A549 (cell line): Measurements from ENCODE around the gene MUC20. TPM values are rescaled to one million over a fixed set of nuclear protein-coding genes. Genes with fewer than 3 reads are reported as not detected.
A peak's percentile ranks its signal among the peaks of the same experiment; 100 is the strongest.
"Not testable (repeated sequence)": the region's sequence is repeated elsewhere in the genome, so short reads cannot be mapped to it uniquely, and the experiment has no call there.

Source experiments
- ATAC-seq, 2 experiments: fragments of 200-7000 bp in 1 of 2; fragments of >200 bp in 1 of 2; cut with Nextera tagmentation in 1 of 2; cut with Tn5 transposase in 1 of 2; 3 replicates each; pipeline versions ENCODE4 v1.8.0 to v1.9.1; 2018 to 2020; ENCODE audit warnings: mild to moderate bottlenecking in 1 of 2, moderate library complexity in 1 of 2
- CTCF ChIA-PET: fragments of 300-600 bp; sonication (Branson Sonifier 250); formaldehyde crosslinking; extraction: SDS; loops from one replicate; lab custom pipeline; 2021; ENCODE audit warnings: antibody characterized with exemption, inconsistent platforms; lab: Yijun Ruan, JAX
- POLR2A ChIA-PET: fragments of 350-600 bp; formaldehyde crosslinking; extraction: SDS; loops from one replicate; lab custom pipeline; 2021; ENCODE audit warnings: antibody characterized with exemption, inconsistent platforms; lab: Yijun Ruan, JAX
- DNase-seq, 2 experiments: peaks; one replicate each; pipeline versions ENCODE4 v3.0.0 to v3.0.0-alpha.2; 2011 to 2016; ENCODE audit warnings: low read depth in 1 of 2, low spot score in 1 of 2
- FAIRE-seq: peaks from 2 replicates; lab custom pipeline; 2011; peaks lifted over from hg19 to GRCh38; lab: Jason Lieb, UNC
- H3K27ac ChIP-seq, 2 experiments: fragments of >200 bp; sonication (Bioruptor Twin); formaldehyde crosslinking; 3 replicates each; pipeline ENCODE4 v1.5.1; 2016 to 2017
- H3K4me1 ChIP-seq: fragments of >200 bp; sonication (Bioruptor Twin); formaldehyde crosslinking; 3 replicates; pipeline ENCODE4 v1.6.1; 2016
- H3K4me2 ChIP-seq: fragments of >200 bp; sonication (Bioruptor Twin); formaldehyde crosslinking; 3 replicates; pipeline ENCODE4 v1.6.1; 2016
- H3K4me3 ChIP-seq: fragments of >200 bp; sonication (Bioruptor Twin); formaldehyde crosslinking; 3 replicates; pipeline ENCODE4 v1.5.1; 2016
- H3K9me3 ChIP-seq: fragments of >200 bp; sonication (Bioruptor Twin); formaldehyde crosslinking; 3 replicates; pipeline ENCODE4 v1.6.1; 2016
- CEBPB ChIP-seq, 2 experiments: fragments of >200 bp in 1 of 2; sonication (Bioruptor Twin) in 1 of 2; formaldehyde crosslinking in 1 of 2; IDR thresholded peaks; 2 replicates each; pipeline ENCODE4 v1.6.1; 2012 to 2016
- EHMT2 ChIP-seq: fragments of 200-600 bp; sonication (generic); IDR thresholded peaks from 2 replicates; pipeline ENCODE4 v1.6.1; 2016; ENCODE audit warnings: antibody characterized with exemption, low read depth, mild to moderate bottlenecking, moderate library complexity
- FOSL2 ChIP-seq, 2 experiments: fragments of 450-650 bp in 1 of 2; fragments of >200 bp in 1 of 2; sonication (Bioruptor Twin) in 1 of 2; formaldehyde crosslinking; IDR thresholded peaks; 2 replicates each; pipeline versions ENCODE4 v1.5.0 to v1.6.1; 2016 to 2020; ENCODE audit warnings: mild to moderate bottlenecking in 1 of 2, moderate library complexity in 1 of 2
- MAFK ChIP-seq: fragments of 450-650 bp; IDR thresholded peaks from 2 replicates; pipeline ENCODE4 v1.6.1; 2014; ENCODE audit not compliant: partially characterized antibody
- NR3C1 ChIP-seq: fragments of >200 bp; sonication (Bioruptor Twin); formaldehyde crosslinking; IDR thresholded peaks from 3 replicates; pipeline ENCODE4 v1.6.1; 2017
- TFCP2L1 ChIP-seq: fragments of 250-450 bp; sonication (Bioruptor Pico); IDR thresholded peaks from 2 replicates; pipeline ENCODE4 v1.5.0; 2021; ENCODE audit warnings: mild to moderate bottlenecking
- TP53 ChIP-seq: fragments of 250-450 bp; sonication (Bioruptor Pico); IDR thresholded peaks from 2 replicates; pipeline ENCODE4 v1.5.0; 2021; ENCODE audit warnings: mild to moderate bottlenecking, moderate library complexity
- WGBS: methylation state at CpG from one replicate; pipeline ENCODE4 v1.1.6; 2017; ENCODE audit errors: missing lambda C conversion rate; 5-methylcytosine and 5-hydroxymethylcytosine counted together
- polyA plus RNA-seq, 4 experiments: library from polyadenylated mRNA; depleted of rRNA in 3 of 4; stranded (reverse); fragments of >200 nt; fragmentation: RNase III in 1 of 4; extraction: RNeasy Plus Mini Kit Qiagen cat#74134 plus additional on column Dnase treatment in 1 of 4; gene quantifications; 2 replicates in 3 of 4; 3 replicates in 1 of 4; pipeline ENCODE4 v1.2.3, GENCODE V29; 2011 to 2017

Gene MUC20
- polyA plus RNA-seq, 2 of the 4 experiments (the other 2 are of a cell fraction): 0.44 to 0.87 TPM

- H3K27ac ChIP-seq: peak overlapping the region; percentile 58 to 65; a peak in 3 of 6 replicates
- ChIA-PET CTCF (interaction anchor here (0.8 to 5.3 kb wide), 10 partner anchors 13 to 198 kb away, joined by 3 to 33 read pairs (median 3); no protein-coding TSS in a partner anchor), POLR2A (no interaction called here)
- H3K4me3 ChIP-seq: no peak overlapping the region
- DNase-seq: no peak
- H3K4me1 ChIP-seq: peaks cover 36% of the 10 kb centered on the region
- 82% methylated on average over 9 of the region's 9 CpGs for WGBS
- TF ChIP-seq MAFK (no peak), TP53 (CRISPR knock-in tag) (no peak), CEBPB (IDR thresholded peaks at IDR 0.05) (no peak), NR3C1 (no peak)
- no peak for ATAC-seq
- no peaks in the 10 kb centered on the region for H3K9me3 ChIP-seq
- FAIRE-seq: no peak
- H3K4me2 ChIP-seq: peak overlapping the region; percentile 66; the same call in 1 of the 3 replicates
These were observed 3.4 kb upstream of the MUC20 start for GRCh38 chr3:195717416-195717815.

- H3K4me2 ChIP-seq: peak overlapping the region; percentile 11; the same call in 2 of the 3 replicates
- FAIRE-seq (no peak), DNase-seq (no peak), ATAC-seq (no peak; a peak in 1 of 6 replicates)
- H3K4me3 ChIP-seq: no peak overlapping the region
- H3K27ac ChIP-seq: peak overlapping the region; percentile 3 to 15; a peak in 2 of 6 replicates
- CTCF ChIA-PET: interaction anchor here (0.9 to 5.3 kb wide), 7 partner anchors 14 to 195 kb away, joined by 3 to 33 read pairs (median 4); no protein-coding TSS in a partner anchor
- H3K4me1 ChIP-seq: peaks cover 36% of the 10 kb centered on the region
- no peaks in the 10 kb centered on the region for H3K9me3 ChIP-seq
- 54% methylated on average over 5 of the region's 5 CpGs for WGBS
- POLR2A ChIA-PET: no interaction called here
- no peak for TF ChIP-seq TFCP2L1 (CRISPR knock-in tag)
- 0 out of 2 replicates have a peak, but pooled peaks have one; percentile 34 for TF ChIP-seq TP53 (CRISPR knock-in tag)
These were observed 2.8 kb upstream of the MUC20 start for GRCh38 chr3:195717852-195718476.

- ATAC-seq: no peak
These were observed 2.2 kb upstream of the MUC20 start for GRCh38 chr3:195718477-195718984.

GRCh38 chr3:195719514-195720254 lies 1.1 kb upstream of the MUC20 start:
- H3K27ac ChIP-seq, FAIRE-seq, DNase-seq, ATAC-seq, POLR2A ChIA-PET, H3K9me3 ChIP-seq, H3K4me3 ChIP-seq, H3K4me2 ChIP-seq: not testable (repeated sequence)
- WGBS: 88% methylated on average over 16 of the region's 16 CpGs
- peaks cover 36% of the 10 kb centered on the region for H3K4me1 ChIP-seq
- CTCF ChIA-PET: interaction anchor here (0.6 to 1.9 kb wide), 8 partner anchors 10 to 140 kb away, joined by 3 to 18 read pairs (median 5); no protein-coding TSS in a partner anchor

More at GRCh38 chr3:195718477-195718984, 2.2 kb upstream of the MUC20 start:
- no peaks in the 10 kb centered on the region for H3K9me3 ChIP-seq
- H3K4me3 ChIP-seq: no peak overlapping the region
- FAIRE-seq: no peak
- no peak for DNase-seq
- H3K27ac ChIP-seq: no peak overlapping the region; a peak in 2 of 6 replicates
- 73% methylated on average over 7 of the region's 7 CpGs for WGBS
- peak overlapping the region; percentile 11; the same call in 2 of the 3 replicates for H3K4me2 ChIP-seq
- TF ChIP-seq FOSL2 (IDR thresholded peaks at IDR 0.05): 0 out of 2 replicates have a peak, but pooled peaks have one; percentile 5
- TF ChIP-seq FOSL2 (CRISPR knock-in tag; IDR thresholded peaks at IDR 0.05): no peak
- no peak for TF ChIP-seq EHMT2
- ChIA-PET CTCF (interaction anchor here (0.6 to 5.3 kb wide), 4 partner anchors 14 to 176 kb away, joined by 3 to 33 read pairs (median 4); no protein-coding TSS in a partner anchor), POLR2A (no interaction called here)
- peaks cover 36% of the 10 kb centered on the region for H3K4me1 ChIP-seq

- WGBS: 80% methylated on average over 9 of the region's 21 CpGs
- POLR2A ChIA-PET, FAIRE-seq, DNase-seq, H3K27ac ChIP-seq, ATAC-seq, H3K4me2 ChIP-seq, H3K9me3 ChIP-seq, CTCF ChIA-PET, H3K4me3 ChIP-seq: not testable (repeated sequence)
- H3K4me1 ChIP-seq: peaks cover 16% of the 10 kb centered on the region
These were observed 1.6 kb downstream of the MUC20 start for GRCh38 chr3:195722139-195722995.

GRCh38 chr3:195722996-195723345 lies 2.2 kb downstream of the MUC20 start:
- 74% methylated on average over 7 of the region's 9 CpGs for WGBS
- POLR2A ChIA-PET, H3K9me3 ChIP-seq, H3K4me3 ChIP-seq, CTCF ChIA-PET, H3K4me2 ChIP-seq, DNase-seq, ATAC-seq, H3K27ac ChIP-seq, FAIRE-seq: not testable (repeated sequence)
- peaks cover 10% of the 10 kb centered on the region for H3K4me1 ChIP-seq

- H3K27ac ChIP-seq, H3K4me1 ChIP-seq, FAIRE-seq, ATAC-seq, H3K9me3 ChIP-seq, CTCF ChIA-PET, H3K4me2 ChIP-seq, DNase-seq, POLR2A ChIA-PET, H3K4me3 ChIP-seq: not testable (repeated sequence)
- no CpG with 5 or more reads among the region's 13 CpGs for WGBS
These were observed 3.6 kb downstream of the MUC20 start for GRCh38 chr3:195724363-195724762.

GRCh38 chr3:195725916-195726740 lies 5.3 kb downstream of the MUC20 start:
- ATAC-seq, H3K4me1 ChIP-seq, CTCF ChIA-PET, H3K4me3 ChIP-seq, H3K27ac ChIP-seq, FAIRE-seq, H3K4me2 ChIP-seq, POLR2A ChIA-PET, H3K9me3 ChIP-seq, DNase-seq: not testable (repeated sequence)
- WGBS: 65% methylated on average over 11 of the region's 32 CpGs
